Stimulated activated CD4-positive, alpha-beta T cell treated with anti-CD3 and anti-CD28 coated beads, TNF-alpha, amount 100 ng/mL, for 48 hours (primary cell): ENCODE data around the gene ARMH2.
"Not testable (repeated sequence)": the region's sequence is repeated elsewhere in the genome, so short reads cannot be mapped to it uniquely, and the experiment has no call there.

Experiments used
- DNase-seq, 3 donors: peaks; one replicate each; pipeline ENCODE4 v3.0.0-alpha.2; 2020; ENCODE audit warnings: low read depth in 3 of 3

The ARMH2 gene

DNA sequence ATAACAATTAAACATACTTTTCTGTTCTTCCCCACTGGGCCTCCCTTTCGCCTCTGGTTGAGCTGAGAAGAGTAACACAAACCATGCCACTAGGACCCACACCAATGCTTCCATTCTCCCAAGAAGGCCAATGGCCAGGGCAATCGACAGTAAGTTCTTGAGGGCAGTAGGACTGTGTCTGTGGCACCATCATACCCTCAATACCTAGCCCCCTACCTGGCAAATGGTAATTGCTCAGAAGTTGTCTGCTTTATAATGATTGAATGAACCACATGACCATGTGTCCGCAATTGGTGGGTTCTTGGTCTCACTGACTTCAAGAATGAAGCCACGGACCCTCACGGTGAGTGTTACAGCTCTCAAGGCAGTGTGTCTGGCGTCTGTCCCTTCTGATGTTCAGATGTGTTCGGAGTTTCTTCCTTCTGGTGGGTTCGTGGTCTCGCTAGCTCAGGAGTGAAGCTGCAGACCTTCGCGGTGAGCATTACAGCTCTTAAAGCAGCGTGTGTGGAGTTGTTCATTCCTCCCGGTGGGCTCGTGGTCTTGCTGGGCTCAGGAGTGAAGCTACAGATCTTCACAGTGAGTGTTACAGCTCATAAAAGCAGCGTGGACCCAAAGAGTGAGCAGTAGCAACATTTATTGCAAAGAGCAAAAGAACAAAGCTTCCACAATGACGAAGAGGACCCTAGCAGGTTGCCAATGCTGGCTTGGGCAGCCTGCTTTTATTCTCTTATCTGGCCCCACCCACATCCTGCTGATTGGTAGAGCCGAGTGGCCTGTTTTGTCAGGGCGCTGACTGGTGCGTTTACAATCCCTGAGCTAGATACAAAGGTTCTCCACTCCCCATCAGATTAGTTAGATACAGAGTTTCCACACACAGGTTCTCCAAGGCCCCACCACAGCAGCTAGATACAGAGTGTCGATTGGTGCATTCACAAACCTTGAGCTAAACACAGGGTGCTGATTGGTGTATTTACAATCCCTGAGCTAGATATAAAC is 33.6 kb downstream of the ARMH2 start:
- not testable (repeated sequence) for DNase-seq

DNA sequence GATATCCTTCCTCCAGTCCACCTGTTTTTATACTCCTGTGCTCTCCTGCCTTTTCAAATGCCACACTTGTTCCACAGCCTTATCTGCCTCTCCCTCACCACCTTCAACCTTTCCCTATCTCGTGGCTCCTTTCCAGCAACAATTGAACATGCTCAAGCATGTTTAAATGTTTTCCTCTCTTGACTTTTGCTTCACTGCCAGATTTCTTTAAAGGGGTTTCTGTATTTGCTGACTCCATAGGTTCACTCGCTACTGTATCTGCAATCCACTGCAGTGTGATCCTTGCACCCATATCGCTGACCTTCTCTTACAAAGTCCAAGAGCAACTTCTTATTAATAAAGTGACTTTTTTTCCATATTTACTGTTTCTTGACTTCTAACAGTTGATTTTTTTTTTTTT is 35.1 kb downstream of the ARMH2 start:
- no peak for DNase-seq

DNA sequence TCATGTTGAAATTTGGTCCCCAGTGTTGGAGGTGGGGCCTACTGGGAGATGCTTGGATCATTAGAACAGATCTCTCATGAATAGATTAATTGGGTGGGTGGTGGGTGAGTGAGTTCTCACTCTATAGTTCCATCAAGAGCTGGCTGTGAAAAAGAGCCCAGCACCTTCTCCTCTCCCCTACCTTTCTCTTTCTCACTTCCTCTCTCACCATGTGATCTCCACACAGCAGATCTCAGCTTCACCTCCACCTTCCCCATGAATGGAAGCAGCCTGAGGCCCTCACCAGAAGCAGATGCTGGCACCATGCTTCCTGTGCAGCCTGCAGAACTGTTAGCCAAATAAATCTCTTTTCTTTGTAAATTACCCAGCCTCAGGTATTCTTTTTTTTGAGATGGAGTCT is 36.9 kb downstream of the ARMH2 start:
- no peak for DNase-seq

DNA sequence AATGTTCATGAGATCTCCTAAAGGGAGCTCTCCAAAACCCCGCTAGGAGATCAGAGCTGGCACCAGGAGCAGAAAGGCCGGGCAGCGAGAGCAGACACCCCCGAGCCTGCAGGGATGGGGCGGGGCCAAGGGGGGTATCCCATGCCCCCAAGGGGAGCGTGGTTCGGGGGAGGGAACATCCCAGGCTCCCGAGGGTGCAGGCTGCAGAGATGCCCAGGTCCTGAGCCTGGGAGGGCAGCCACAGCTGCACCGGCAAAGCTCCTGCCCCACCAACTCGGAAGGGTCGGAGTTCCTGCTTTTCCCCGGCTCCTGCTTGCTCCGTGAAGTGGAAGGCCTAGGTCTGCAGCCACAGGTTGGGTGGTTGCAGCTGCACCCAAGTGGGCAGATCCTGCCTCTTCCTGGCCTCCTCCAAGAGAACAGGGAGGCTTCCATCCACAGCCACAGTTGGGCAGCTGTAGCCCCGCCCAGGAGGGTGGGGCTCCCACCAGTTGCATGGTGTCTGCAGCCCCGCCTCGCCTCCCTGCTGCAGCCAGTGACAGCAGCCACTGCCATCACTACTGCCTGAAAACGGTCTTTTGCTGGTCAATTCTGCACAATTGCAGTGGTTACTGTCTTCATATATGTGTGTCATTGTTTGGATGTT is 37.4 kb downstream of the ARMH2 start:
- no peak for DNase-seq

DNA sequence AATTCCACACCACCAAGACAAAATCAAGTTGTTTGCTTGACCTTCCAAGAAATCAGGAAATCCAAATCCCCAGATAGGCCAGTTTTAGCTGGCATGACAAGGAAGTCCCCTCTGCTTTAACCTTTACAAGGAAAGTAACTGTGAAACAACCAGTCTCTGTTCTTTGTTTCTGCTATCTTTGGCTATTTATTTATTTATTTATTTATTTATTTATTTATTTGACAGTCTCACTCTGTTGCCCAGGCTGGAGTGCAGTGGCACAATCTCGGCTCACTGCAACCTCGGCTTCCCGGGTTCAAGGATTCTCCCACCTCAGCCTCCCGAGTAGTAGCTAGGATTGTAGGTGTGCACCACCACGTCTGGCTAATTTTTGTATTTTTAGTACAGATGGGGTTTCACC is 38.5 kb downstream of the ARMH2 start:
- no peak for DNase-seq

DNA sequence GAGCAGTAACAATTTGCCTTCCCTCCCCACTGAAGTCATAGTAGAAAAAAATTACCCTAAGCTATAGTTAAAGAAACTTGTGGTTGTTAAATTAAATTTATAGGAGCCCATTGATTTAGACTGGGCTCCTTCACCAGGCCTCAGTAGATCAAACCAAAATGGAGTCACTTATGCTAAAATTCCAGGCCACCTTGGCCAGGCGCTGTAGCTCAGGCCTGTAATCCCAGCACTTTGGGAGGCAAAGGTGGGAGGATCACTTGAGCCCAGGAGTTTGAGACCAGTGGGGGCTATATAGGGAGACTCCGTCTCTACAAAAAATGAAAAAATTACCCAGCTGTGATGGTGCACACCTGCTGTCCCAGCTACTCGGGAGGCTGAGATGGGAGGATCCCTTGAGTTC is 39.0 kb downstream of the ARMH2 start:
- no peak for DNase-seq

DNA sequence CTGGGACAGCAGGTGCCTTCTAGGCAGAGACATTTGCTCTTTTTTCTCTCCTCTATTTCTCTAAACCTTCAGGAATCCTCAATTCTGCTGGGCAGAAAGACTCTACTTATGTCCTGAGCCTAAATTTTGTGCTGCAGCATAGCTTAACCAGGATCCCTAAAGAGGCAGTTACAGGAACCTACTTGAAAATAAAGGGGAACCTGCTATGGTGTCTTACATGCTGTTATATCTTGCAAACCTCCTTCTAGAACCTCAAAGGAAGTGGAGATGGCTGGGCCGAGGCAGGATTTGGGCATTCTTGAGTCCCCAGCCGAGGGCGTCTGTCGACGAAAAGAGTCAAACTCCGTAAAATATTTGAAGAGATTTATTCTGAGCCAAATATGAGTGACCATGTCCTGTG is 41.1 kb downstream of the ARMH2 start:
- DNase-seq = no peak

DNA sequence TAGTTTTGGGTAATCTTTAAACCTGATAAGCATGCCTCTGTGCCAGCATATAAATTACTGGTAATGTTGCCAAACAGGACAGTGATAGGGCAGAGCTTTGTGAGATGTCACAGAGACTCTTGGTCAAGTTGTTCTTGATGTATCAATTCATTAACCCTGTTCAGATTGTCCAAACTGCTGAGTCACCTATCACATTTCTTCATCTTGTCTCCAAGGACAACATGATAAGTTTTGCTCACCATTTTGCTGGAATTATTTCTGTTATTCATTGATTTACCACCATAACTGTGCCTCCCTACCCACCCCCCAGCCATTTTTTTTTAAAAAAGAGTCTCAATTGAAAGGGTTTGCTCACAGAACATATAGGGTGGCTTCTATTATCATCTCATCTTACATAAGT is 43.4 kb downstream of the ARMH2 start:
- no peak for DNase-seq

DNA sequence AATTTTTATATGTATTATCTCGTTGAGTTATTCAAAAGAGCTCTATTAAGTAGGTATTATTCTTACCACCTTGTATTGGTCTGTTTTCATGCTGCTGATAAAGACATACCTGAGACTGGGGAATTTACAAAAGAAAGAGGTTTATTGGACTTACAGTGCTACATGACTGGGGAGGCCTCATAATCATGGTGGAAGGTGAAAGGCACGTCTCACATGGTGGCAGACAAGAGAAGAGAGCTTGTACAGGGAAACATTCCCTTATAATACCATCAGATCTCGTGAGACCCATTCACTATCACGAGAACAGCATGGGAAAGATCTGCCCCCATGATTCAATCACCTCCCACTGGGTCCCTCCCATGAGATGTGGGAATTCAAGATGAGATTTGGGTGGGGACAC is 44.3 kb downstream of the ARMH2 start:
- DNase-seq = not testable (repeated sequence)

DNA sequence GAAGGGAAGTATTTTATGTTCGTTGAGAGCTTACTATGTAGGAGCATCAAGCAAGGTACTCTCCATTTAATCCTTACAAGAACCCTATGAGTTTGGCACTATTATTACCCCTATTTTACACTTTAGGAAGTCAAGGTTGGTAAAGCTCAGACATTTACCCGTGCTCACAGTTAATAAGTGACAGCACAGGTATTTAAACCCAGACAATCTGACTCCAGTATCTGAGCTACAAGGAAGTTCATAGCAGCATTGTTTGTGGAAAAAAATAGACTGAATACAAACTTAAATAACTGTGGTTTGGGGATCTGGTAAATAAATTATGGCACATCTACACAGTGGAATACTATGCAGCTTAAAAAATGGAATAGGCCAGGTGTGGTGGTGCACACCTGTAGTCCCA is 45.2 kb downstream of the ARMH2 start:
- no peak for DNase-seq

DNA sequence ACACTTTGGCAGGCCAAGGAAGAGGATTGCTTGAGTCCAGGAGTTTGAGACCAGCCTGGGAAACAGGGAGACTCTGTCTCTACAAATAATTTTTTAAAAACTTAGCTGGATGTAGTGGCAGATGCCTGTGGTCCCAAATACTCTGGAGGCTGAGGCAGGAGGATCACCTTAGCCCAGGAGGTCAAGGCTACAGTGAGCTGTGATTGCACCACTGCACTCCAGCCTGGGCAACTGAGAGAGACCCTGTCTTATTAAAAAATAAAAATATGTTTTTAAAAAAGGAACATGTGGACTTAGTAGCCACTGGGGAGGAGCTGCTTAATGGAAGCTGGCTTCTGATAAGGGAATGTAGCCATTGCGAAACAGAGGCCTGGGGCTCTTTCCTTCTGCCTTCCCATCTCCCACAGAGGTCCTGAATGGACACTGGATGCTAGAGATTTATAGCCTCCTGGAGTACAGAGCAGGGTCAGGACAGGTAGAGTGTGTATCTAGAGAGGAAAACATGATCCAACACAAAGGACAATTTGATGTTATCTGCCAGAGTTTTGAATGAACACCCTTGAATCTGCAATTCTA is 45.7 kb downstream of the ARMH2 start:
- no peak for DNase-seq

DNA sequence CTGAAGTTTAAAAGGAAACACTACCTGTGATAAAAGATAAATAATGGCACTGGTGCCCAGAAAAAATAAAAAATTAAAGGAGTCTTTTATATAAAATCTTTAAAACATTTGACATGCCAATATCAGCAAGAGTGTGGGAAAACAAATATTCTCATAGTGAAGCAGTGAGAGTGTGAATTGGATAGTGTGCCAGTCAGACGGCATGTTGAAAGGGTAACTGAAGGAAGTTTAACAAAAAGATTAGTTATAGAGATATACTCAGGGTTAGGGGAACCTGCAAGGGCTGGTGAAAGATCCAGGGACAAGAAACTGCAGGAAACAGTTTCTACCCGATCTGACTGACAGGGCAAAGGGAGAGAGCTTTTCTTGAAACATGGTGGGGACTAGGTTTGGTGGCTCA is 46.2 kb downstream of the ARMH2 start:
- no peak for DNase-seq

DNA sequence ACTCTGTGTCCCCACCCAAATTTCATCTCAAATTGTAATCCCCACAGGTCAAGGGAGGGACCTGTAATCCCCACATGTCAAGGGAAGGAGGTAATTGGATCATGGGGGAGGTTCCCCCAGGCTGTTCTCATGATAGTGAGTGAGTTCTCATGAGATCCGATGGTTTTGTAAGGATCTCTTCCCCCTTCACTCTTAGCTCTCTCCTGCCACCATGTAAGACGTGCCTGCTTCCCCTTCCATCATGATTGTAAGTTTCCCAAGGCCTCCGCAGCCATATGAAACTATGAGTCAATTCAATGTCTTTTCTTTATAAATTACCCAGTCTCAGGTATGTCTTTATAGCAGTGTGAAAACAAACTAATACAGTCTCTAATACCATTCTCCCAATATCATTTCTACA is 47.8 kb downstream of the ARMH2 start:
- DNase-seq = not testable (repeated sequence)

DNA sequence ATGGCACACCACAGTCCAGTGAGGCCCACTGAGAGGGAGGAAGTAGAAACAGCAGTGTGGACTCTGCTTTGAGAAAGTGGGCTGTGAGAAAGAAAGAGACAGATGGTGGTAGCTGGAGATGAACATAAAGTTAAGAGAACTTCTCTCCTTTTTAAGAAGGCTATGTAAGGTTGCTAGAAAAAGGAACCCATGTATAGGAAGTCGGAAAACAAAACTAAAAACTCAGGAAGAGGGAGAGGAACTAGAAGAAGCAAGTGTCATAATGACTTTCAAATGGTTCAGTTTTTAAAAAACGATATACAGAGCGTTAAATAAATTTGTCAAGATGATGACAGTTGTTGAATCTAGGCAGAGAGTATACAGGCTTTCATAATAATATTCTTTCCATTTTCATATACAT is 49.4 kb downstream of the ARMH2 start:
- DNase-seq = no peak
